Skeletal muscle tissue (tissue), 4 donors: ENCODE results near the gene RAMP1. TPM values are rescaled to one million over a fixed set of nuclear protein-coding genes. Genes with fewer than 3 reads are reported as not detected.

Experiments
- H3K27ac ChIP-seq: one replicate; pipeline ENCODE4 v1.7.0; 2013; ENCODE audit warnings: mild to moderate bottlenecking, low read depth, low read length, inconsistent platforms
- H3K27me3 ChIP-seq, 3 donors: one replicate each; pipeline ENCODE4 v1.7.0; 2013; ENCODE audit warnings: low read length in 3 of 3; ENCODE audit not compliant: control insufficient read depth in 3 of 3, insufficient read depth in 3 of 3
- H3K36me3 ChIP-seq, 3 donors: one replicate each; pipeline ENCODE4 v1.7.0; 2013; ENCODE audit warnings: low read length in 3 of 3; ENCODE audit not compliant: control insufficient read depth in 3 of 3, insufficient read depth in 3 of 3
- H3K4me1 ChIP-seq, 3 donors: one replicate each; pipeline ENCODE4 v1.7.0; 2013; ENCODE audit warnings: low read length in 3 of 3, mild to moderate bottlenecking in 3 of 3; ENCODE audit not compliant: control insufficient read depth in 3 of 3, insufficient read depth in 3 of 3
- H3K4me3 ChIP-seq, 3 donors: one replicate each; pipeline ENCODE4 v1.7.0; 2013; ENCODE audit warnings: low read length in 3 of 3
- H3K9ac ChIP-seq, 3 donors: one replicate each; pipeline ENCODE4 v1.7.0; 2013; ENCODE audit warnings: low read length in 3 of 3, mild to moderate bottlenecking in 3 of 3, moderate library complexity in 2 of 3, low read depth in 1 of 3
- H3K9me3 ChIP-seq, 3 donors: one replicate each; pipeline ENCODE4 v1.7.0; 2013; ENCODE audit warnings: low read length in 3 of 3; ENCODE audit not compliant: control insufficient read depth in 3 of 3
- total RNA-seq: library from RNA; depleted of rRNA; stranded (reverse); fragments of >200 nt; gene quantifications from one replicate; pipeline ENCODE4 v1.2.3, GENCODE V29; 2014
- donor health status: Osteomylitis.

The RAMP1 gene
- total RNA-seq, 1 donor from 2014 or later = 31.8 TPM

- no peaks in the 10 kb centered on the region for H3K9me3 ChIP-seq
- no peak overlapping the region for H3K9ac ChIP-seq
- H3K4me3 ChIP-seq = no peak overlapping the region
- no peaks in the 10 kb centered on the region for H3K36me3 ChIP-seq
- no peak overlapping the region for H3K27ac ChIP-seq
- no peaks in the 10 kb centered on the region for H3K27me3 ChIP-seq
- peaks cover 9 to 44% (median 38%) of the 10 kb centered on the region in 3 donors for H3K4me1 ChIP-seq
Measured at GRCh38 chr2:237889811-237890210, 30.4 kb downstream of the RAMP1 start.

- Histone ChIP-seq H3K4me1 (peaks cover 31 to 44% (median 38%) of the 10 kb centered on the region in 3 donors), H3K9ac (no peak overlapping the region), H3K27ac (no peak overlapping the region), H3K27me3 (no peaks in the 10 kb centered on the region), H3K36me3 (no peaks in the 10 kb centered on the region), H3K9me3 (no peaks in the 10 kb centered on the region), H3K4me3 (no peak overlapping the region)
Measured at GRCh38 chr2:237892478-237892877, 33.1 kb downstream of the RAMP1 start.

GRCh38 chr2:237892984-237893595 is 33.7 kb downstream of the RAMP1 start:
- no peaks in the 10 kb centered on the region for H3K9me3 ChIP-seq
- no peak overlapping the region for H3K27ac ChIP-seq
- H3K9ac ChIP-seq = peak overlapping the region in 1 of 3 donors; percentile 60
- no peaks in the 10 kb centered on the region for H3K27me3 ChIP-seq
- H3K36me3 ChIP-seq = no peaks in the 10 kb centered on the region
- H3K4me1 ChIP-seq = peaks cover 36 to 48% (median 43%) of the 10 kb centered on the region in 3 donors
- no peak overlapping the region for H3K4me3 ChIP-seq

GRCh38 chr2:237894396-237894979 is 35.1 kb downstream of the RAMP1 start:
- peaks cover 44 to 62% (median 56%) of the 10 kb centered on the region in 3 donors for H3K4me1 ChIP-seq
- H3K36me3 ChIP-seq = no peaks in the 10 kb centered on the region
- H3K27ac ChIP-seq = peak overlapping the region; percentile 100
- H3K4me3 ChIP-seq = no peak overlapping the region
- no peaks in the 10 kb centered on the region for H3K9me3 ChIP-seq
- peak overlapping the region; percentile 89 to 91 (median 91) for H3K9ac ChIP-seq
- H3K27me3 ChIP-seq = no peaks in the 10 kb centered on the region

GRCh38 chr2:237894986-237895543 is 35.6 kb downstream of the RAMP1 start:
- Histone ChIP-seq H3K9ac (peak overlapping the region; percentile 89 to 91 (median 91)), H3K27me3 (no peaks in the 10 kb centered on the region)

GRCh38 chr2:237895544-237896506 is 36.4 kb downstream of the RAMP1 start:
- Histone ChIP-seq H3K9ac (peak overlapping the region; percentile 89 to 91 (median 91)), H3K4me3 (peak overlapping the region; percentile 14 to 54 (median 41)), H3K27me3 (no peaks in the 10 kb centered on the region), H3K27ac (peak overlapping the region; percentile 100), H3K9me3 (no peaks in the 10 kb centered on the region), H3K36me3 (no peaks in the 10 kb centered on the region), H3K4me1 (peaks cover 44 to 71% (median 57%) of the 10 kb centered on the region in 3 donors)

More at GRCh38 chr2:237894986-237895543, 35.6 kb downstream of the RAMP1 start:
- Histone ChIP-seq H3K4me3 (peak overlapping the region in 2 of 3 donors; percentile 27 to 41), H3K36me3 (no peaks in the 10 kb centered on the region), H3K4me1 (peaks cover 44 to 68% (median 57%) of the 10 kb centered on the region in 3 donors), H3K9me3 (no peaks in the 10 kb centered on the region), H3K27ac (peak overlapping the region; percentile 100)

GRCh38 chr2:237896507-237896892 is 37.1 kb downstream of the RAMP1 start:
- Histone ChIP-seq H3K4me3 (peak overlapping the region in 2 of 3 donors; percentile 14 to 54), H3K27me3 (no peaks in the 10 kb centered on the region), H3K27ac (peak overlapping the region; percentile 100), H3K36me3 (no peaks in the 10 kb centered on the region), H3K9me3 (no peaks in the 10 kb centered on the region), H3K9ac (peak overlapping the region; percentile 84 to 91 (median 89)), H3K4me1 (peaks cover 44 to 76% (median 57%) of the 10 kb centered on the region in 3 donors)

GRCh38 chr2:237896956-237897355 is 37.5 kb downstream of the RAMP1 start:
- Histone ChIP-seq H3K9ac (peak overlapping the region; percentile 84 to 91 (median 89)), H3K4me1 (peaks cover 44 to 77% (median 58%) of the 10 kb centered on the region in 3 donors), H3K4me3 (no peak overlapping the region)

GRCh38 chr2:237898057-237898414 is 38.6 kb downstream of the RAMP1 start:
- Histone ChIP-seq H3K4me3 (peak overlapping the region in 2 of 3 donors; percentile 35 to 38), H3K27me3 (no peaks in the 10 kb centered on the region), H3K9ac (peak overlapping the region; percentile 64 to 85 (median 76)), H3K9me3 (no peaks in the 10 kb centered on the region), H3K4me1 (peaks cover 44 to 77% (median 59%) of the 10 kb centered on the region in 3 donors), H3K36me3 (no peaks in the 10 kb centered on the region), H3K27ac (peak overlapping the region; percentile 90)

More at GRCh38 chr2:237896956-237897355, 37.5 kb downstream of the RAMP1 start:
- Histone ChIP-seq H3K27me3 (no peaks in the 10 kb centered on the region), H3K36me3 (no peaks in the 10 kb centered on the region), H3K27ac (peak overlapping the region; percentile 100), H3K9me3 (no peaks in the 10 kb centered on the region)
